K562 (cell line): ENCODE measurements around the gene NIPSNAP3A.

ENCODE experiments used
- CHD2 ChIP-seq: IDR thresholded peaks from 2 replicates; pipeline ENCODE4 v1.6.1; 2011; ENCODE audit warnings: low read depth, low read length
- CTCF ChIP-seq, 3 experiments: IDR thresholded peaks in 2 of 3; conservative IDR thresholded peaks in 1 of 3; 2 replicates each; pipeline ENCODE4 v1.5.1; 2011 to 2012; ENCODE audit warnings: low read length in 3 of 3, mild to moderate bottlenecking in 3 of 3, control low read depth in 2 of 3, improper control_type of control experiment in 1 of 3, inconsistent platforms in 1 of 3, low read depth in 1 of 3, mixed read lengths in 1 of 3, moderate library complexity in 1 of 3; ENCODE audit not compliant: insufficient read depth in 2 of 3
- E2F4 ChIP-seq: sonication (generic); formaldehyde crosslinking; IDR thresholded peaks from 2 replicates; pipeline ENCODE4 v1.8.0; 2022; ENCODE audit warnings: mild to moderate bottlenecking, low read depth, missing genetic modification reagents
- EP300 ChIP-seq: IDR thresholded peaks from 2 replicates; pipeline ENCODE4 v1.6.1; 2012; ENCODE audit warnings: low read length, improper control_type of control experiment
- FOXM1 ChIP-seq, 2 experiments: fragments of 450-650 bp in 1 of 2; sonication (generic) in 1 of 2; formaldehyde crosslinking in 1 of 2; IDR thresholded peaks; 2 replicates each; pipeline versions ENCODE4 v1.6.1 to v1.9.0; 2017 to 2022; ENCODE audit warnings: low read depth in 2 of 2, mild to moderate bottlenecking in 2 of 2, missing genetic modification reagents in 1 of 2, moderate library complexity in 1 of 2
- HDGF ChIP-seq: fragments of 450-650 bp; IDR thresholded peaks from 2 replicates; pipeline ENCODE4 v1.6.1; 2016
- NFRKB ChIP-seq: fragments of 450-650 bp; IDR thresholded peaks from 2 replicates; pipeline ENCODE4 v1.6.1; 2016; ENCODE audit warnings: low read depth
- SIN3B ChIP-seq: fragments of 450-650 bp; IDR thresholded peaks from 2 replicates; pipeline ENCODE4 v1.6.1; 2017; ENCODE audit warnings: low read depth, mild to moderate bottlenecking, moderate library complexity
- SMC3 ChIP-seq: conservative IDR thresholded peaks from 2 replicates; pipeline ENCODE4 v1.6.1; 2011; ENCODE audit warnings: low read depth, low read length, improper control_type of control experiment; ENCODE audit not compliant: insufficient read depth
- YY1 ChIP-seq, 3 experiments: IDR thresholded peaks; 2 replicates each; pipeline ENCODE4 v1.6.1; 2011; ENCODE audit warnings: low read length in 2 of 3, mild to moderate bottlenecking in 2 of 3, moderate library complexity in 2 of 3, borderline replicate concordance in 1 of 3, control low read depth in 1 of 3, low read depth in 1 of 3; ENCODE audit not compliant: insufficient read depth in 3 of 3, insufficient replicate concordance in 2 of 3, control insufficient read depth in 1 of 3, insufficient read length in 1 of 3; ENCODE audit errors: extremely low read depth in 1 of 3
- ZNF12 ChIP-seq: sonication (generic); formaldehyde crosslinking; IDR thresholded peaks from 2 replicates; pipeline ENCODE4 v1.4.0; 2020; ENCODE audit warnings: mild to moderate bottlenecking, missing genetic modification reagents

- TF ChIP-seq CHD2 (no peak), SMC3 (no peak), FOXM1 (IDR thresholded peaks at IDR 0.05; ENCODE audit: low read depth) (no peak), FOXM1 (CRISPR knock-in tag; IDR thresholded peaks at IDR 0.05; ENCODE audit: low read depth) (no peak), EP300 (no peak), E2F4 (CRISPR knock-in tag) (no peak), YY1 (IDR thresholded peaks at IDR 0.05; ENCODE audit: borderline replicate concordance in 1 of 3, control insufficient read depth in 1 of 3, extremely low read depth in 1 of 3, insufficient read depth in 3 of 3, insufficient read length in 1 of 3, insufficient replicate concordance in 2 of 3, low read depth in 1 of 3, low read length in 2 of 3) (no peak), NFRKB (no peak), CTCF (IDR thresholded peaks at IDR 0.05 in 2 of 3, conservative IDR thresholded peaks at IDR 0.05 in 1 of 3; ENCODE audit: insufficient read depth in 2 of 3, low read depth in 1 of 3, low read length in 3 of 3) (no peak), ZNF12 (CRISPR knock-in tag) (no peak), HDGF (no peak), SIN3B (no peak)
These were observed 58.0 kb downstream of the NIPSNAP3A start for GRCh38 chr9:104805441-104805840.
